ENCODE results near the gene DMD.

DNA sequence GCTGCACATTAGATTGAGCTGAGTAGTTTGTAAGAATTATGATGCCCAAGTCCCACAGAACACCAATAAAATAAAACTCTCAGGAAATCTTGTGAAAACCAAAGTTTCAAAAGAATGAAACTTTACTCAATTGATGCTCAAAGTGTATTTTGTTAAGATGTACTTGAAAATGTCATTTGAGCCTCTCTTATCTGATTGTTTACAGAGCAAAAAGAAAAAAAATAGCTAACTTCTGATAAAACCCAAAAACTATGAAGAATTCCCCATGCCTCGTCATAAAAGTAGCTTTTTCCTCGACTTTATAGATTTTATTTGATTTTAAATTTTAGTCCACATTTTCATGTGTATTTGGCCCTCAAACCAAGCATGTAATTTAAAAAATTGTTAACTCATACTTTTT is 1618.0 kb downstream of the DMD start:
- TF ChIP-seq, protein P1, sequence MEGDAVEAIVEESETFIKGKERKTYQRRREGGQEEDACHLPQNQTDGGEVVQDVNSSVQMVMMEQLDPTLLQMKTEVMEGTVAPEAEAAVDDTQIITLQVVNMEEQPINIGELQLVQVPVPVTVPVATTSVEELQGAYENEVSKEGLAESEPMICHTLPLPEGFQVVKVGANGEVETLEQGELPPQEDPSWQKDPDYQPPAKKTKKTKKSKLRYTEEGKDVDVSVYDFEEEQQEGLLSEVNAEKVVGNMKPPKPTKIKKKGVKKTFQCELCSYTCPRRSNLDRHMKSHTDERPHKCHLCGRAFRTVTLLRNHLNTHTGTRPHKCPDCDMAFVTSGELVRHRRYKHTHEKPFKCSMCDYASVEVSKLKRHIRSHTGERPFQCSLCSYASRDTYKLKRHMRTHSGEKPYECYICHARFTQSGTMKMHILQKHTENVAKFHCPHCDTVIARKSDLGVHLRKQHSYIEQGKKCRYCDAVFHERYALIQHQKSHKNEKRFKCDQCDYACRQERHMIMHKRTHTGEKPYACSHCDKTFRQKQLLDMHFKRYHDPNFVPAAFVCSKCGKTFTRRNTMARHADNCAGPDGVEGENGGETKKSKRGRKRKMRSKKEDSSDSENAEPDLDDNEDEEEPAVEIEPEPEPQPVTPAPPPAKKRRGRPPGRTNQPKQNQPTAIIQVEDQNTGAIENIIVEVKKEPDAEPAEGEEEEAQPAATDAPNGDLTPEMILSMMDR (IDR thresholded peaks at IDR 0.05): no peak
- TF ChIP-seq POLR2AphosphoS5 (IDR thresholded peaks at IDR 0.05; ENCODE audit: low read depth, low read length): no peak
- TF ChIP-seq SIN3A (IDR thresholded peaks at IDR 0.05; ENCODE audit: borderline replicate concordance, insufficient read depth, low read depth, low read length): no peak
- no peak for TF ChIP-seq TCF7L2 (IDR thresholded peaks at IDR 0.05; ENCODE audit: low read depth, low read length)
- TF ChIP-seq, protein P2, sequence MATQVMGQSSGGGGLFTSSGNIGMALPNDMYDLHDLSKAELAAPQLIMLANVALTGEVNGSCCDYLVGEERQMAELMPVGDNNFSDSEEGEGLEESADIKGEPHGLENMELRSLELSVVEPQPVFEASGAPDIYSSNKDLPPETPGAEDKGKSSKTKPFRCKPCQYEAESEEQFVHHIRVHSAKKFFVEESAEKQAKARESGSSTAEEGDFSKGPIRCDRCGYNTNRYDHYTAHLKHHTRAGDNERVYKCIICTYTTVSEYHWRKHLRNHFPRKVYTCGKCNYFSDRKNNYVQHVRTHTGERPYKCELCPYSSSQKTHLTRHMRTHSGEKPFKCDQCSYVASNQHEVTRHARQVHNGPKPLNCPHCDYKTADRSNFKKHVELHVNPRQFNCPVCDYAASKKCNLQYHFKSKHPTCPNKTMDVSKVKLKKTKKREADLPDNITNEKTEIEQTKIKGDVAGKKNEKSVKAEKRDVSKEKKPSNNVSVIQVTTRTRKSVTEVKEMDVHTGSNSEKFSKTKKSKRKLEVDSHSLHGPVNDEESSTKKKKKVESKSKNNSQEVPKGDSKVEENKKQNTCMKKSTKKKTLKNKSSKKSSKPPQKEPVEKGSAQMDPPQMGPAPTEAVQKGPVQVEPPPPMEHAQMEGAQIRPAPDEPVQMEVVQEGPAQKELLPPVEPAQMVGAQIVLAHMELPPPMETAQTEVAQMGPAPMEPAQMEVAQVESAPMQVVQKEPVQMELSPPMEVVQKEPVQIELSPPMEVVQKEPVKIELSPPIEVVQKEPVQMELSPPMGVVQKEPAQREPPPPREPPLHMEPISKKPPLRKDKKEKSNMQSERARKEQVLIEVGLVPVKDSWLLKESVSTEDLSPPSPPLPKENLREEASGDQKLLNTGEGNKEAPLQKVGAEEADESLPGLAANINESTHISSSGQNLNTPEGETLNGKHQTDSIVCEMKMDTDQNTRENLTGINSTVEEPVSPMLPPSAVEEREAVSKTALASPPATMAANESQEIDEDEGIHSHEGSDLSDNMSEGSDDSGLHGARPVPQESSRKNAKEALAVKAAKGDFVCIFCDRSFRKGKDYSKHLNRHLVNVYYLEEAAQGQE (IDR thresholded peaks at IDR 0.05; ENCODE audit: insufficient read depth in 1 of 2, low read depth in 2 of 2, low read length in 1 of 2): no peak

Measured in Panc1 (cell line).